Neural progenitor cell (in vitro differentiated cells): ENCODE data around the gene TC2N.

Experiments
- EZH2 ChIP-seq: fragments of 200-600 bp; sonication (generic); IDR thresholded peaks from 2 replicates; pipeline ENCODE4 v1.6.1; 2017; ENCODE audit warnings: antibody characterized with exemption, mild to moderate bottlenecking, moderate library complexity
- EZH2phosphoT487 ChIP-seq: fragments of 200-600 bp; sonication (generic); IDR thresholded peaks from 2 replicates; pipeline ENCODE4 v1.6.1; 2017; ENCODE audit warnings: antibody characterized with exemption
- TF ChIP-seq, protein P1 (sequence below): fragments of 200-600 bp; sonication (generic); IDR thresholded peaks from 2 replicates; pipeline ENCODE4 v1.5.1; 2017; ENCODE audit warnings: antibody characterized with exemption, mild to moderate bottlenecking

DNA sequence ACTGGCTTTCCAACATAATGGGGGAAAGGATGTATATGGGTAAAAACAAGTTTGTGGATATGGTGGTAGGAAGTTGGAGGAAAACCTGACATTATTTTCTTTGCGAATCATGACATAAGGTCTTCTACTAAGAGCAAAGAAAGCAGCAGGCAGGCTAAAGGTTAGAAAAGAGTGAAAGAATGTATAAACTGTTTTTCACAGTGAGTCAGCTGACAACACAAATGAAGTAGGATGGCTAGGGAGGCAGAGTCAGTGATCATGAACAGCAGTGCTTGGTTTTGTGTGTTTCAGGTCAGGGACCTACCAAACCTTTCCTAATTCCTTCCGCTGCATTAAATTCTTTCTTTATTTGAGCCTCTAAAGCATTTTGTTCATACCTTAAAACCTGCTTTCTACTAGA, 89.1 kb downstream of the TC2N start:
- TF ChIP-seq, protein P1, sequence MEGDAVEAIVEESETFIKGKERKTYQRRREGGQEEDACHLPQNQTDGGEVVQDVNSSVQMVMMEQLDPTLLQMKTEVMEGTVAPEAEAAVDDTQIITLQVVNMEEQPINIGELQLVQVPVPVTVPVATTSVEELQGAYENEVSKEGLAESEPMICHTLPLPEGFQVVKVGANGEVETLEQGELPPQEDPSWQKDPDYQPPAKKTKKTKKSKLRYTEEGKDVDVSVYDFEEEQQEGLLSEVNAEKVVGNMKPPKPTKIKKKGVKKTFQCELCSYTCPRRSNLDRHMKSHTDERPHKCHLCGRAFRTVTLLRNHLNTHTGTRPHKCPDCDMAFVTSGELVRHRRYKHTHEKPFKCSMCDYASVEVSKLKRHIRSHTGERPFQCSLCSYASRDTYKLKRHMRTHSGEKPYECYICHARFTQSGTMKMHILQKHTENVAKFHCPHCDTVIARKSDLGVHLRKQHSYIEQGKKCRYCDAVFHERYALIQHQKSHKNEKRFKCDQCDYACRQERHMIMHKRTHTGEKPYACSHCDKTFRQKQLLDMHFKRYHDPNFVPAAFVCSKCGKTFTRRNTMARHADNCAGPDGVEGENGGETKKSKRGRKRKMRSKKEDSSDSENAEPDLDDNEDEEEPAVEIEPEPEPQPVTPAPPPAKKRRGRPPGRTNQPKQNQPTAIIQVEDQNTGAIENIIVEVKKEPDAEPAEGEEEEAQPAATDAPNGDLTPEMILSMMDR, result no peak
- TF ChIP-seq EZH2, result no peak
- TF ChIP-seq EZH2phosphoT487, result no peak
